NCI-H1694 (cell line): ENCODE results near the gene NVL.
"Not testable (repeated sequence)": the region's sequence is repeated elsewhere in the genome, so short reads cannot be mapped to it uniquely, and the experiment has no call there.

Experiments used
- DNase-seq: peaks from one replicate; lab custom pipeline; 2025; lab: John Stamatoyannopoulos, UW

Gene NVL

DNA sequence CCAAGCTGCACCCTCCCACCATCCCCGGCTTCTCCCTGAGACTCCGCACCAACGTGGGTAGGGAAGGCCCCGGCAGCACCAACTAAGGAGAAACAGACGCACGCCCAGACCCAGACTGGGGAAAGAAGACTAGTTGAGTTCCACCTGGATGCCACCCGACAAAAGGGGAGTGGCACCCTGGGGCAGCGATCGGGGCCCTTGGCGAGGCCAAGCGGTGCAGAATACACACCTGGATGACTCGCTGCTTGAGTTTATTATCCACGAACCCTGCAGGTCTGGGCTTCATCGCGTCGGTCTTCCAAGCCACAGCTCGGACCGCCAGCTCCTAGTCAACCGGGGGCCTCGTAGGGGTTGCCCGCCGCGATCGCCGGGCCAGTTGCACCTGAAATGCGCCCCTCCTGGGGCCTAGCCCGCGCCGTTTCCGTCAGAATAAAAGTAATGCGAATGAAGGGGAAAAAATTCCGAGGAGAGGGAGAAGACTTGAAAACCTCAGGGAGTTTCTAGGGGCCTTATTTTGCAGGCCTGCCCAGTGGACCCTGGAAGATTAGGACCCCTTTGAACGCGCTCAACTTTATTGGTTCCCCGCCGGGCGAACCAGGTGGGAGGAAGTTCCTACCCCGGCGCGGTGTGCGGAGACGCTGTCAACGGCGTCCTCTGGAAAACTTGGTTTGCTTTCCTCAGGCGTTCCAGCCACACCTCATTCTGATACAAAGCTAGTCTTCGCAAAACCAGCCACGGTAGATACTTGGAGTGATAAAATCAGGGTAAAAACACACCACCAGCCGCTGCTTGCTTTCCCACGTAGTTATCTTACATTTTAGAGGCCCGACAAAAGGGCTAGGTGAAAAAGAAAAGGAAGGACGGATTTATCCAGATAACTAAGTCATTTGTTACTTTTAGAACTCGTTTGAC, at the start of gene NVL:
Gene NVL (minus strand): TSS at position 331 of the 912 bp plus-strand sequence. CDS start 45 bp downstream, at position 286.
- DNase-seq, result peak; percentile 80

DNA sequence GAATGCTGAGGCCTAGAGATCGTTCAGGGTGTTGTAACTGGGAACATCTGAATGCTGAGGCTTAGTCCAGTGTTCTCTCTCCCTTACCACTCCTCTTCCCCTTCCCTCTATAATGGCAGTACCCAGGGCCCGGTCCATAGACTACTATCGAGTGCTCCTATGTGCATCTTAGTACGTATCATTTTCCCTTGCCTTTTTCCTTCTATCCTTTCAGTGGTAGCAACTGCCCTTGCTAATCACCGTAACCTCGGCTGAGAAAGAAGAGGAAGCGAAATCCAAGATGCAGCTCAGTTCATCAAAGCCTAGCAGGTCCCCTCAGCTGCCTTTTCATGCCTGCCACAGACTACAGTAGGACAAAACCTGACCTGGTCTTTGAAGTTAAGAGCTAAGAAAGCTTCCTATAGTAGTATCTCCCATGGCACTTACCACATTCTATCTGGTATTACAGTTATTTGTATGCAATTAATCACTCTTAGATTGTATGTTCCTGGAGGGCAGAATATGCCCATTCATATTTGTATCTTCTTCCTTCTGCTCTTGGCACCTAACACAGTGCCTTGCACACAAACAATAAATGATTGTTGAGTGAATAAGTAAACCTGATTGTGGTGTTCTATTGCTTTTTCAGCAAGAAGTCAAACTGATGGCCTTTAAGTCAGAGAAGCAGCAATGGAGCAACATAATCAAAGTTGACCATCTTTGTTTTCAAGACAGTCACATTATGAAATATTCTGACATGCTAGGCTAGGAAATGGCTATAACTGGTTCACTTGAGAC, 49.1 kb upstream of the NVL start:
- no peak for DNase-seq

DNA sequence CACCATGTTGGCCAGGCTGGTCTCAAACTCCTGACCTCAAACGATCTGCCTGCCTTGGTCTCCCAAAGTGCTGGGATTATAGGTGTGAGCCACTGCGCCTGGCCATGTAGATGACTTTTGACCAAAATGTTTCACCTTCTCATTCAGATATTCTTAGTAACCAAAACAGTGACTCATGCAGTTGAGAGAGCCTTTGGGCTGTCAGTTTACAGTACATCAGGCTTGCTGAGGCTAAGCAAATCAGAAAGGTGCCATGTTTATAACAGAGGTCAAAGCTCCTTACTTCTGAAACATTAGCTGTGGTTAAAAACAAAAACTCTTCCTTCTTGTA, 47.7 kb upstream of the NVL start:
- no peak for DNase-seq

DNA sequence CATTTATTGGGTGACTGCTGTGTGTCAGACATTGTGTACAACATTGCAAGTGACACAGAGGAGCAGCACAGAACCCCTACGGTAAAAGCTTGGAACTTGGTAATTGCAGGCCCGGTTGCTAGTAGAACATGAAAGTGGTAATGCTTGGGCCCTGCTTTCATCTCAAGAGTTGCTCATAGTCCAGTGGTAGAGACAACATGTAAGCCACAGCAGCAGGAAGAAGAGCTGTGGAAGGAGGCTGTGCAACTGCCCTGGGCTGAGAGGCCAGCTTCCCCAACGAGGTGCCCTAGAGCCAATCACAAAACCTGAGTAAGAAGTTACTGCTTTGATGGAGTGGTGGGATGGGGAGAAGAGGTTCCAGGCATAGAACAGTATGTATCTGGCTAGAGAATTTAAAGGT, 45.1 kb upstream of the NVL start:
- no peak for DNase-seq

DNA sequence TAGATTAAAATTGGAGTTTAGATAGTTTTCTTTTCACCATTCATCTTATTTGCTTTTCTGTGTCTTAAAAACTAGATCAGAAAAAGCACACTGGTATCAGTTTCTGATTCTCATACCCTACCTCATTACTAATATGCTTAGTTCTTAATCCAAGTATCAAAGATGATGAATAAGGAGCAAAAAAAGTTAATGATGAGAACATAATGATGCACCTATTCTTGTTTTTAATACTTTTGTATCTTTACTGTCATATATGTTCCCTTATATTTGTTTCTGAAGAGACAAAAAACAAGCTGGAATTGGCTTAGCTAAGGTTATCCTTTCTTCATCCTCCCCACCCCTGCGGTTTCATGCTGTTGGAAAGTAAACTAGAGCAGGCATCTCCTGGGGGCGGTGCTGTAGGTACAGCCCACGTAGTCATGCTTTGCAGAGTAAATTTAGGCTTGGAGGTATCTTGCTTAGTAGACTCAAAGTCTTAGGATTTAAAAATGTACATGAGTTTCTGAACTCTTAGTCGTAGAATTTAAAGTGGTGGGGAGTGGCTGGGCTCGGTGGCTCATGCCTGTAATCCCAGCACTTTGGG, 43.1 kb upstream of the NVL start:
- DNase-seq, result no peak

DNA sequence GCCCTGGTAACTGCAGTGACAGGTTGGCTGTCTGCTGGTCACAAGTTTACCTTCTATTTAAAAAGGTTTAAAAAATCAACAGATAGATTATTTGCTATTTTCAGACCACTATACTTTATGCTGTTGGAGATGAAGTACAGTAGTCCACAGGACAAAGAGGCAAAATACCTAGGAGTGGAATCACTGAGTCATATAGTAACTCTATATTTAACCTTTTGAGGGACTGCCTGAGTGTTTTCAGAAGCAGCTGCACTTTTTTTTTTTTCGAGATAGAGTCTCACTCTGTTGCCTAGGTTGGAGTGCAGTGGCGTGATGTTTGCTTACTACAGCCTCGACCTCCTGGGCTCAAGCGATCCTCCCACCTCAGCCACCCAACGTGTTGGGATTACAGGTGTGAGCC, 38.4 kb upstream of the NVL start:
- no peak for DNase-seq

DNA sequence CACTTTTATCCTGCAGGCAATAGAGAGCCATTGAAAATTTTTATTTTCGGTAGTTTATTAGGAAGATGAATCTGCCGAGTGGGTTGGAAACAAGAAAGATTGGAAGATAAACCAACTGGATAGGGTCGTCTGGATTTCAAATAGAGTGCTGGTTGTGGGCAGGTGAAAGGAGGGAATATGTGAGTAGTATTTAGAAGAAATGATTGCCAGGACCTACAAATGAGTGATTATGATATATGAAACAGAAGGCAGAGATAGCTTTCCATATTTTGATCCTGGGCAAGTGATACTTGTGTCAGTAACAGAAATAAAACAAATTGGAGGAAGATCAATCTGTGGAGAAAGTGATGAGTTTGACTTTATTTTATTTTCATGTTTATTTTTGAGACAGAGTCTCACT, 29.2 kb upstream of the NVL start:
- no peak for DNase-seq

DNA sequence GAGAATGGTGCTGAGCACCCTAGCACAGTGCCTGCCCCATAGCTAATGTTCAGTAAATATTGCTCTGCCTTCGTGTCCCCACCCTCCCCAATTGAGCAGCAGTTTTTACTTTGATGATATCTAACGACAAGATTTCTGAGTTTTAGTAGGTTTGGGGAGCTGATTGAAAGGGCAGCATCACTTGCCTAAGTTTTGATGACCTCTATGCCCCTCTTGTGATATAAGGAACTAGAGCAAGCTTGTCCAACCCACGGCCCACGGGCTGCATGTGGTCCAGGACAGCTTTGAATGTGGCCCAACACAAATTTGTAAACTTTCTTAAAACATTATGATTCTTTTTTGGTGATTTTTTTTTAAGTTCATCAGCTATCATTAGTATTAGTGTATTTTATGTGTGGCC, 28.3 kb upstream of the NVL start:
- DNase-seq, result no peak

DNA sequence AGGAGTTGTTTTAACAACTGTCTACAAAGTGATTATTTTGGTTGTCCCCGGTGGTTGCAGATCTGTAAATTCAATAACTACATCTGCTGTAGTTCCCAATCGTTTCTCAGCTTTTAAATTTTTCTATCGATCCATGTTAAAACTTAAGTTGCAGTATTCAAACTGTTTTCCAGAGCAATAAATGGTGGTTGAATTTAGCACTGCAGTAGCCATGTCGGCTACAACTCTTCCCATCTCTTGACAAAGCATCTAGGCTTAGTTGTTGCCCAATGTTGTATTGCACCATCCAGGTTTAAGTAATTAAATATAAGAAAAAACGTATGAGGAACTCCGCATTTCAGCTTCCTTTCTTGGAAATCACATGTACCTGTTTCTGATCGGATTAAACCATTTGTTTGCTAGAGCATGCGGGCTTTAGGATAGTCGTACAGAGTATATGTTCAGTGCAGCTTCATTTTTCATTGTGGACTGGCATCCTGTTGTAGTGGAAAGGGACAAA, 27.7 kb upstream of the NVL start:
- no peak for DNase-seq

DNA sequence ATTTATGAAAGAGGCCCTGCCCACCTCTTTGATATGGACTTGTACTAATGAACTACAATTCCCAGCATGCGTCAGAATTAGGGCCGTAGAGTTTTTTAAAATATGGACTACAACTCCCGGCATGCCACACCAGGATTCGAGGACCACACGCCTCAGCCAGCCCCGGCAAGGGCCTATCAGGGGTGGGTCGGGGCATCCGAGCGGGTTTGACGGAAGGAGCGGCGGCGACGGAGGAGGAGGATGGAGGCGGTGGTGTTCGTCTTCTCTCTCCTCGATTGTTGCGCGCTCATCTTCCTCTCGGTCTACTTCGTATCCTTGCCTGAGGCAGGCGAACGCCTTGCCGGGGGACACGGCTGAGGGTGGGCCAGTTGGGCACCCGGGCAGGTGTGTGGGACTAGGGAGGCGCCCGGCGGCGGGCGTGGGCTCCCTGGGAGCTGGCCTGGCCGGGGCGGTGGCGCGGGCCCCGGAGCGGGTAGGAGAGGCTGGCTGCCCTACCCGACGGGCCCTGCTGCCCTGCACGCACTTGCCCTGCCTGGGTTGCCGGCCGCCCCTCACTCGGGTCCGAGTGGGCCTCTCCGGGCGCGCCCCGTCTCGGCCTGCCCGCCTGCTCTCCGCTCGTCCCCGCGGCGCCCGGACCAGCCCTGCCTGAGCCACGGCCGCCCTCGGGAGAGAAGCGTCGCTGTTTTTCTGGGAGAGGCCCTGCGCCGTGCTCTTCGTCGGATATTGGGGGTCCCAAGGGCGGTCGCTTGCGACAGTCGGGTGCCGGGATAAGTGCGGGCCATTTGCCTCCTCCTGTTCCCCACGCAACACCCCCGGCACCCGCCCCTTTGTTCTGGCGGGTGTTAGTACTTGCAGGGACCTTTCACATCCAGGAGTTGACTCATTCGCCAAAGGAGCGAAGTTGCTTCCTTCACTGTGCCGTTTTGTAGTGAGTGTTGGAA, 27.0 kb upstream of the NVL start, which contains the start of gene CNIH4:
Gene CNIH4 (plus strand): TSS at position 195 of the 941 bp plus-strand sequence. CDS start 46 bp downstream, at position 241.
- DNase-seq, result peak; percentile 95

DNA sequence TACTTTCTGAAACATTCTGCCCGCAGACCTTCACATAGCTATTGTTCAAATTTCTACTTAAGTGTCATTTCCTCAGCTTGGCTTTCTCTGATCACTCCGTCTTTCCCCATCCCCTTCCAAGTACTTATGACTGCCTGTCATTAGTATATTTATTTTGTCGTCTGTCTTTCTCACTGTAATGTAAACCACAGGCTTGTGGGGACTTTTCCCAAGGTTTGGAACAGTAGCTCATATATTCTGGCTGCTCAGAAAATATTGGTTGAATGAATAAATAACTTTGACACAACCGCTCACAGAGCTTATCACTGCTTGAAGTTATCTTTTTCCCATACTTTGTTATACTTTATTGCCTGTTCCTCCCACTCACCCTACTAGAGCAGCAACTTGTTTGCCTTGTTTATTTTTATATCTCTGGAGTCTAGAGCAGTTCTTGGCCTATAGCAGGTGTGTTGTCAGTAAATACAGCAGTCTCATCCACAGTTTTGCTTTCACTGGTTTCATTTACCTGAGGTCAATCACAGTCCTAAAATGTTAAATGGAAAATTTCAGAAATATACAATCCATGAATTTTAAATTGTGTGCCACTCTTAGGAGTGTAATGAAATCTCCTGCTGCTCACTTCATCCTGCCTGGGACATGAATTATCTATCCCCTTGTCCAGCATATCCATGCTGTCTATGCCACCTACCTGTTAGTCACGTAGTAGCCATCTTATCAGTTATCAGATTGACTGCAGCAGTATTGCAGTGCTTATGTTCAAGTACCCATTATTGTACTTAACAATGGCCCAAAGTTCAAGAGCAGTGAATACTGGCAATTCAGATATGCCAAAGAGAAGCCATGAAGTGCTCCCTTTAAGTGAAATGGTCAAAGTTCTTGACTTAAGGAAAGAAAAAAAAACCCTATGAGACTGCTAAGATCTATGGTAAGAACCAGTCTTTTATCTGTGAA, 24.3 kb upstream of the NVL start:
- no peak for DNase-seq

DNA sequence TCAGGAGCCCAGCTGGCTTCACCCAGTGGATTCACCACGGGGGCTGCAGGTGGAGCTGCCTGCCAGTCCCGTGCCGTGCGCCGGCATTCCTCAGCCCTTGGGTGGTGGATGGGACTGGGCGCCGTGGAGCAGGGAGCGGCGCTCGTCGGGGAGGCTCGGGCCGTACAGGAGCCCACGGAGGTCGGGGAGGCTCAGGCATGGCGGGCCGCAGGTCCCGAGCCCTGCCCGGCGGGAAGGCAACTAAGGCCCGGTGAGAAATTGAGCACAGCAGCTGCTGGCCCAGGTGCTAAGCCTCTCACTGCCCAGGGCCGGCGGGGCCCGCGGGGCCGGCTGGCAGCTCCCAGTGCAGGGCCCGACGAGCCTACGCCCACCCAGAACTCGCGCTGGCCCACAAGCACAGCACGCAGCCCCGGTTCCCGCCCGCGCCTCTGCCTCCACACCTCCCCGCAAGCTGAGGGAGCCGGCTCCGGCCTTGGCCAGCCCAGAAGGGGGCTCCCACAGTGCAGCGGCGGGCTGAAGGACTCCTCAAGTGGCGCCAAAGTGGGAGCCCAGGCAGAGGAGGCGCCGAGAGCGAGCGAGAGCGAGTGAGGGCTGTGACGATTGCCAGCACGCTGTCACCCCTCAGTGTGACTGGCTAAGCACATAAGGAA, 22.6 kb upstream of the NVL start:
- not testable (repeated sequence) for DNase-seq

DNA sequence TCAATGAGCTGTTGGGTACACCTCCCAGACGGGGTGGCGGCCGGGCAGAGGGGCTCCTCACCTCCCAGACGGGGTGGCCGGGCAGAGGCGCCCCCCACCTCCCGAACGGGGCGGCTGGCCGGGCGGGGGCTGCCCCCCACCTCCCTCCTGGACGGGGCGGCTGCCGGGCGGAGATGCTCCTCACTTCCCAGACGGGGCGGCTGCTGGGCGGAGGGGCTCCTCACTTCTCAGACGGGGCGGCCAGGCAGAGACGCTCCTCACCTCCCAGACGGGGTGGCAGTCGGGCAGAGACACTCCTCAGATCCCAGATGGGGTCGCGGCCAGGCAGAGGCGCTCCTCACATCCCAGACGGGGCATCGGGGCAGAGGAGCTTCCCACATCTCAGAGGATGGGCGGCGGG, 19.7 kb upstream of the NVL start:
- DNase-seq, result not testable (repeated sequence)

DNA sequence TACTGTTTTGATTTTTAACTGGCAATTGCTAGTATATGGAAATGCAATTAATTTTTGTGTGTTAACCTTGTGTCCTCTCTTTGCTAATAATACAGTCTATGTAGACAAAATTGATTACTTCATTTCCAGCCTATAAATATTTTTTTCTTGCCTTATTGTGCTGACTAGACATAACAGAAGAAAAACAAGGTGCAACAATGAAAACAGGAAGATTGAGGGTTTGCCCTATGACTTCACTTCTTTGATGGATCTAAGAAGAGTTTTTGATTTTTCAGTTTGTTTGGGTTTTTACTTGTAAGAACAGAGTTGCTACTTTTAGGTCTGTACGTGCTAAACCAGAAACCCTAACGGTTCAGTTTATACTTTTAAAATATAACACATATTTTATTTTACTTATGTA, 18.2 kb upstream of the NVL start:
- no peak for DNase-seq

DNA sequence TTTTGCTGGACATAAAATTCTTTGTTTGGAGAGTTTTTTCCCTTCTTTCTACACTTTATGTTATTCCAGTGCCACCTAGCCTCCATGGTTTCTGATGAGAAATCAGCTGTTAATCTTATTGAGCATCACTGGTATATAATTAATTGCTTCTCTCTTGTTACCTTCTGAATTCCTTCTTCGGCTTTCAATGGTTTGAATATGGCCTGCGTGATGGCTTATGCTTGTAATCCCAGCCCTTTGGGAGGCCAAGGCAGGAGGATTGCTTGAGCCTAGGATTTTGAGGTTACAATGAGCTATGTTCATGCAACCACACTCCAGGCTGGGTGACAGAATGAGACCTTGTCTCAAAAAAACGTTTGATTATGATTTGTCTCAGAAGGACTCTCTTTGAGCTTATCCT, 13.7 kb upstream of the NVL start:
- DNase-seq, result no peak

DNA sequence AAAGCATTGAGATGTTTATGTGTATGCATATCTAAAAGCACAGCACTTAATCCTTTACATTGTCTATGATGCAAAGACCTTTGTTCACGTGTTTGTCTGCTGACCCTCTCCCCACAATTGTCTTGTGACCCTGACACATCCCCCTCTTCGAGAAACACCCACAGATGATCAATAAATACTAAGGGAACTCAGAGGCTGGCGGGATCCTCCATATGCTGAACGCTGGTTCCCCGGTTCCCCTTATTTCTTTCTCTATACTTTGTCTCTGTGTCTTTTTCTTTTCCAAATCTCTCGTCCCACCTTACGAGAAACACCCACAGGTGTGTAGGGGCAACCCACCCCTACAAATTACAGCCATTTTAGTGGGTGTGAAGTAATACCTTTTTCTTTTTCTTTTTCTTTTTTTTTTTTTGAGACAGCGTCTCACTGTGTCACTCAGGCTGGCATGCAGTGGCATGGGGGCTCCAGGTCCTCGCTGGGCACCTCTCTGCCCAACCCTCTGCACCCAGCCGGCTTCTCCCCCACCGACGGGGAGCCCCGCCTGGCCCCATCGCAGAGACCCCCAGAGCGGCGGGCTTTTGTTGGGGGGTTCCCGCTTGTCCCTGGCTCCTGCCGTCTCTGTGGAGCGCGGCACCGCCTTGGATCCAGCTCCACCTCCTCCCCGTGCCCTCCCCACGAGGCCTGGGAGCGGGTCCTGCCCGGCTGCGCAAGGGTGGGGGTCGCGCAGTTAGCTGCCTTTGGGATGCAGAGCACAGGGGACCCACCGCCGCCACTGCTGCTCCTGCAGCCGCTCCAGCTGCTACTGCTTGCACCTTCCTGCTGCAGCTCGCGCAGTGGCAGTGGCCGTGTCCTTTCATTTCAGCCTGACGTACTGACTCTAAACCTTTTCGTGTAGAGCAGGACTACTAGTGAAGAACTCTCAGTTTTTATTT, 10.7 kb upstream of the NVL start:
- not testable (repeated sequence) for DNase-seq

DNA sequence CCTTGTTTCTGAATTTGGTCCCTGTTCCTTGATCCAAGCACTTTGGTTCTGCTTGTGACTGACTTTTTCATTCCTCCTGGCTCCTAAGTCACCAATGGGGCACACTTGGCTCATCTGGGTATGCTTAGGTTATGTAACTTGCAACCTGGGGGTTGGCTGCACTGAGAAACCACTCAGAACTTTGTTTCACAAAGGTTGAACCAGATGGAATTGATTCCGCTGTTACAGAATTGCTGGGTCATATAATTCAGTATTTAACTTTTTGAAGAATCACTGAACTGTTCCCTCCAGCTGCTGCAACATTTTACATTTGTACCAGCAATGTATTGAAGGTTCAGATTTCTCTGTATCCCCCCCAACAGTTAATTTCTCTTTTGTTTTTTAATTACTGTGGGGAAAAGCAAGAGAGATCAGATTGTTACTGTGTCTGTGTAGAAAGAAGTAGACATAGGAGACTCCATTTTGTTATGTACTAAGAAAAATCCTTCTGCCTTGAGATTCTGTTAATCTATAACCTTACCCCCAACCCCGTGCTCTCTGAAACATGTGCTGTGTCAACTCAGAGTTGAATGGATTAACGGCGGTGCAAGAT, 9.6 kb upstream of the NVL start:
- no peak for DNase-seq

DNA sequence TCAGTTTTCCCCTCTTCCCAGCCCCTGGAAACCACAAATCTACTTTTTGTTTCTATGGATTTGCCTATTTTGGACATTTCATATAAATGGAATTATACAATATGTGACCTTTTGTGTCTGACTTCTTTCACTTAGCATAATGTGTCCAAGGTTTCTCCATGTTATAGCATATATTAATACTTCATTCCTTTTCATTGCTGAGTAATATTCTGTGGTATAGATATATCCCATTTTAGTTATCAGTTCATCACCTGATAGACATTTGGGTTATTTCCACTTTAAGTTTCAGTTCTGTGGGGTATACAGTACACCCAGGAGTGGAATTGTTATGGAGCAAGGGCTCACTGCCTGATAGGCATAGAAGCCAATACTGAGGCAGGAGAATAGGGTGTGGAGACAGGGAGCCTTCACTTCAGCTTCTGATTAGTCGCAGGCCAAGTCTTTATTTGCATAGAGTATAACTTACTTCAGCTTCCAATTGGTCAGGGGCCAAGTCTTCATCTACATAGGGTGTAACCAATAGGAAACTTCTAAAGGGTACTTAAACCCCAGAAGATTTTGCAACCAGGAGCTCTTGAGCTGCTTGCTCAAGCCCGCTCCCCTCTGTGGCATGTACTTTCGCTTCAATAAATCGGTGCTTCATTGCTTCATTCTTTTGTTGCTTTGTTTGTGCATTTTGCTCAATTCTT, 8.3 kb upstream of the NVL start:
- no peak for DNase-seq
